Pancreas (tissue), 10 donors: ENCODE data around the gene AGMO. TPM values are rescaled to one million over a fixed set of nuclear protein-coding genes. Genes with fewer than 3 reads are reported as not detected.
A peak's percentile ranks its signal among the peaks of the same experiment; 100 is the strongest.

Experiments used
- ATAC-seq, 4 donors: fragments of 200-7000 bp; cut with Tn5 transposase; one replicate each; pipeline versions ENCODE4 v1.8.0 to v1.9.1; 2020; ENCODE audit warnings: mild to moderate bottlenecking in 4 of 4, moderate library complexity in 4 of 4
- DNase-seq, 6 donors: peaks; one replicate each; pipeline ENCODE4 v3.0.0-alpha.2; 2020
- FAIRE-seq: peaks from 2 replicates; lab custom pipeline; 2012; peaks lifted over from hg19 to GRCh38; lab: Jason Lieb, UNC
- H3K27ac ChIP-seq, 4 donors: fragments of 200-600 bp; sonication (generic); 1 replicate in 3 of 4; 2 replicates in 1 of 4; pipeline versions ENCODE4 v1.5.0 to v1.8.0; 2020
- H3K27me3 ChIP-seq, 4 donors: fragments of 200-600 bp; one replicate each; pipeline ENCODE4 v1.8.0; 2021
- H3K36me3 ChIP-seq, 3 donors: fragments of 200-600 bp; sonication (generic) in 1 of 3; one replicate each; pipeline versions ENCODE4 v1.5.0 to v1.8.0; 2020 to 2021
- H3K4me1 ChIP-seq, 3 donors: fragments of 200-600 bp; one replicate each; pipeline ENCODE4 v1.8.0; 2021
- H3K4me3 ChIP-seq, 4 donors: fragments of 200-600 bp; sonication (generic) in 2 of 4; one replicate each; pipeline versions ENCODE4 v1.5.0 to v1.8.0; 2020 to 2021
- H3K9me3 ChIP-seq, 4 donors: fragments of 200-600 bp; one replicate each; pipeline ENCODE4 v1.8.0; 2021
- CTCF ChIP-seq, 4 donors: fragments of 200-600 bp; sonication (generic) in 3 of 4; IDR thresholded peaks; one replicate each; pipeline versions ENCODE4 v1.5.0 to v1.8.0; 2021; ENCODE audit warnings: antibody characterized with exemption in 4 of 4
- WGBS, 2 donors: extraction: QIAGEN DNeasy Blood & Tissue Kit; methylation state at CpG; one replicate each; pipeline ENCODE4 v1.1.7; 2013; 5-methylcytosine and 5-hydroxymethylcytosine counted together
- intact Hi-C, 3 donors: fragments of 100-400 bp; cut with DNase I; formaldehyde crosslinking; loops; one replicate each; pipeline versions ENCODE4 v1.11.1 to v1.14.2; 2022
- polyA plus RNA-seq, 2 donors: library from polyadenylated mRNA; stranded (reverse); fragments of 200-250 nt; gene quantifications; one replicate each; pipeline ENCODE4 v1.2.3, GENCODE V29; 2013
- total RNA-seq, 6 donors: library from RNA; stranded (reverse); fragmentation: NEBNext Ultra II Directional in 4 of 6; extraction: Animal tissue kit (Norgen Biotek cat#: 25700) in 4 of 6; gene quantifications; one replicate each; pipeline versions ENCODE4 v1.2.1 to v1.2.4, GENCODE V29; 2021 to 2023
- donor health status: healthy with polysubstance abuse.
- donor health status: DM: no; HTN: no; CAD: no; lungs with moderate emphysema.
- donor health status: DM: no; HTN: no; CAD: no.
- donor health status: control.
- donor health status: control.
- donor health status: Bipolar disorder and iron deficiency.
- donor health status: DM: yes; HTN: yes; CAD: no.
- donor health status: DM: no; HTN: no; CAD: no.
- donor health status: DM: no; HTN: no; CAD: no.
- donor health status: DM: yes; HTN: yes; CAD: no.

Gene AGMO
- total and polyA plus RNA-seq, 8 donors, result 0.09 to 0.25 (median 0.19) TPM; not detected in 3

- WGBS, 2 donors, result 57 to 64% methylated on average over 4 of the region's 4 CpGs
- no peaks in the 10 kb centered on the region for H3K9me3 ChIP-seq
- DNase-seq (no peak), FAIRE-seq (no peak), ATAC-seq (no peak)
- no peaks in the 10 kb centered on the region for H3K27me3 ChIP-seq
- no peak overlapping the region for H3K27ac ChIP-seq
- H3K4me1 ChIP-seq, result no peaks in the 10 kb centered on the region
- intact Hi-C loops, result loop anchor here in 1 of 3 donors (10.0 kb wide), 1 partner anchor 398 kb away; no protein-coding TSS in a partner anchor
- TF ChIP-seq CTCF (IDR thresholded peaks at IDR 0.05), result no peak
- no peak overlapping the region for H3K4me3 ChIP-seq
- no peaks in the 10 kb centered on the region for H3K36me3 ChIP-seq
These were observed 234.8 kb downstream of the AGMO start for GRCh38 chr7:15327001-15327400.

GRCh38 chr7:15326044-15326644, 235.7 kb downstream of the AGMO start:
- Histone ChIP-seq H3K9me3 (no peaks in the 10 kb centered on the region), H3K27me3 (no peaks in the 10 kb centered on the region), H3K4me3 (no peak overlapping the region), H3K36me3 (no peaks in the 10 kb centered on the region), H3K4me1 (no peaks in the 10 kb centered on the region), H3K27ac (no peak overlapping the region)
- WGBS, 2 donors, result 52 to 53% methylated on average over 3 of the region's 3 CpGs
- FAIRE-seq (peak; percentile 53), ATAC-seq (no peak), DNase-seq (no peak)
- intact Hi-C loops, result loop anchor here in 1 of 3 donors (10.0 kb wide), 1 partner anchor 399 kb away; no protein-coding TSS in a partner anchor
- peak in 1 of 4 donors; percentile 18 for TF ChIP-seq CTCF (IDR thresholded peaks at IDR 0.05)

GRCh38 chr7:15323550-15323949, 238.3 kb downstream of the AGMO start:
- no peak for FAIRE-seq
- WGBS, 2 donors, result 39% methylated on average over 6 of the region's 6 CpGs
- H3K4me3 ChIP-seq, result no peak overlapping the region
- no peaks in the 10 kb centered on the region for H3K4me1 ChIP-seq
- DNase-seq, result no peak
- ATAC-seq, result no peak
- no peaks in the 10 kb centered on the region for H3K27me3 ChIP-seq
- TF ChIP-seq CTCF (IDR thresholded peaks at IDR 0.05), result no peak
- no peaks in the 10 kb centered on the region for H3K9me3 ChIP-seq
- no peaks in the 10 kb centered on the region for H3K36me3 ChIP-seq
- intact Hi-C loops, result loop anchor here in 1 of 3 donors (10.0 kb wide), 1 partner anchor 401 kb away; no protein-coding TSS in a partner anchor
- no peak overlapping the region for H3K27ac ChIP-seq

GRCh38 chr7:15317215-15317614, 244.6 kb downstream of the AGMO start:
- DNase-seq (no peak), FAIRE-seq (no peak), ATAC-seq (no peak)
- H3K36me3 ChIP-seq, result no peaks in the 10 kb centered on the region
- no peak overlapping the region for H3K4me3 ChIP-seq
- no peaks in the 10 kb centered on the region for H3K27me3 ChIP-seq
- TF ChIP-seq CTCF (IDR thresholded peaks at IDR 0.05), result no peak
- WGBS, 2 donors, result 60 to 68% methylated on average over 4 of the region's 4 CpGs
- intact Hi-C loops, result no loop called here
- no peaks in the 10 kb centered on the region for H3K4me1 ChIP-seq
- H3K27ac ChIP-seq, result no peak overlapping the region
- no peaks in the 10 kb centered on the region for H3K9me3 ChIP-seq

- Histone ChIP-seq H3K4me1 (no peaks in the 10 kb centered on the region), H3K9me3 (no peaks in the 10 kb centered on the region), H3K27me3 (no peaks in the 10 kb centered on the region), H3K27ac (no peak overlapping the region), H3K36me3 (no peaks in the 10 kb centered on the region), H3K4me3 (no peak overlapping the region)
- FAIRE-seq (no peak), DNase-seq (no peak), ATAC-seq (no peak)
- intact Hi-C loops, result no loop called here
- WGBS, 2 donors, result 69 to 79% methylated on average over 1 of the region's 1 CpG
- TF ChIP-seq CTCF (IDR thresholded peaks at IDR 0.05), result no peak
These were observed 246.1 kb downstream of the AGMO start for GRCh38 chr7:15315678-15316077.
